Right lobe of liver (tissue), 6 donors: ENCODE data around the gene CAPN14. TPM values are rescaled to one million over a fixed set of nuclear protein-coding genes. Genes with fewer than 3 reads are reported as not detected.
A peak's percentile ranks its signal among the peaks of the same experiment; 100 is the strongest.

ENCODE experiments used
- ATAC-seq, 4 donors: fragments of 200-7000 bp; cut with Tn5 transposase; one replicate each; pipeline ENCODE4 v1.9.1; 2020; ENCODE audit warnings: mild to moderate bottlenecking in 4 of 4, moderate library complexity in 4 of 4
- DNase-seq, 3 donors: peaks; one replicate each; pipeline ENCODE4 v3.0.0-alpha.2; 2020
- H3K27ac ChIP-seq, 3 donors: fragments of 200-600 bp; one replicate each; pipeline ENCODE4 v1.8.0; 2022
- H3K27me3 ChIP-seq, 2 donors: fragments of 200-600 bp; one replicate each; pipeline ENCODE4 v1.8.0; 2022
- H3K36me3 ChIP-seq, 4 donors: fragments of 200-600 bp; sonication (generic) in 1 of 4; one replicate each; pipeline versions ENCODE4 v1.5.1 to v1.8.0; 2017 to 2022; ENCODE audit warnings: control low read depth in 1 of 4
- H3K4me1 ChIP-seq, 4 donors: fragments of 200-600 bp; sonication (generic) in 1 of 4; one replicate each; pipeline versions ENCODE4 v1.5.1 to v1.8.0; 2017 to 2022; ENCODE audit warnings: control low read depth in 1 of 4
- H3K4me3 ChIP-seq, 3 donors: fragments of 200-600 bp; one replicate each; pipeline ENCODE4 v1.8.0; 2022
- H3K9me3 ChIP-seq, 4 donors: fragments of 200-600 bp; sonication (generic) in 1 of 4; one replicate each; pipeline versions ENCODE4 v1.5.1 to v1.8.0; 2017 to 2022; ENCODE audit warnings: control low read depth in 1 of 4
- CTCF ChIP-seq, 4 donors: fragments of 200-600 bp in 3 of 4; fragments of 450-650 bp in 1 of 4; IDR thresholded peaks; one replicate each; pipeline versions ENCODE4 v1.5.1 to v1.8.0; 2016 to 2022; ENCODE audit warnings: antibody characterized with exemption in 4 of 4, mild to moderate bottlenecking in 2 of 4
- POLR2A ChIP-seq: fragments of 450-650 bp; IDR thresholded peaks from one replicate; pipeline ENCODE4 v1.6.1; 2017; ENCODE audit warnings: antibody characterized with exemption, mild to moderate bottlenecking
- WGBS: methylation state at CpG from one replicate; pipeline ENCODE4 v1.1.6; 2018; ENCODE audit warnings: low coverage, low lambda C conversion rate; ENCODE audit not compliant: insufficient coverage; ENCODE audit errors: missing lambda C conversion rate; 5-methylcytosine and 5-hydroxymethylcytosine counted together
- intact Hi-C, 2 donors: fragments of 100-400 bp; cut with DNase I; formaldehyde crosslinking; loops; one replicate each; pipeline versions ENCODE4 v1.11.2 to v1.14.1; 2022
- total RNA-seq, 6 experiments: library from RNA; depleted of rRNA in 2 of 6; stranded (reverse); fragments of >200 nt in 2 of 6; fragmentation: NEBNext Ultra II Directional in 3 of 6; extraction: Animal tissue kit (Norgen Biotek cat#: 25700) in 3 of 6; gene quantifications; one replicate each; pipeline versions ENCODE4 v1.1.0 to v1.2.4, GENCODE V29; 2016 to 2023
- donor health status: DM: no; HTN: yes; CAD: no.
- donor health status: DM: no; HTN: no; CAD: no.
- donor health status: DM: no; HTN: no; CAD: no.
- donor health status: DM: no; HTN: yes; CAD: no.
- donor health status: DM: no; HTN: yes; CAD: no.

The CAPN14 gene
- total RNA-seq, 6 experiments from 2014 or later, result 0.12 TPM; not detected in 5

GRCh38 chr2:31246184-31246852, 29.0 kb upstream of the CAPN14 start:
- Histone ChIP-seq H3K27ac (no peak overlapping the region), H3K4me1 (no peaks in the 10 kb centered on the region), H3K9me3 (no peaks in the 10 kb centered on the region), H3K27me3 (no peaks in the 10 kb centered on the region), H3K36me3 (no peaks in the 10 kb centered on the region), H3K4me3 (no peak overlapping the region)
- ATAC-seq, result no peak
- DNase-seq, result no peak
- no peak for TF ChIP-seq CTCF (IDR thresholded peaks at IDR 0.05)
- no peak for TF ChIP-seq POLR2A
- 77% methylated on average over 3 of the region's 3 CpGs for WGBS
- intact Hi-C loops, result no loop called here

- intact Hi-C loops, result no loop called here
- Histone ChIP-seq H3K27ac (no peak overlapping the region), H3K4me3 (no peak overlapping the region), H3K36me3 (no peaks in the 10 kb centered on the region), H3K9me3 (no peaks in the 10 kb centered on the region), H3K4me1 (no peaks in the 10 kb centered on the region), H3K27me3 (no peaks in the 10 kb centered on the region)
- ATAC-seq (no peak), DNase-seq (peak in 1 of 3 donors; percentile 22)
- 83% methylated on average over 9 of the region's 10 CpGs for WGBS
- TF ChIP-seq POLR2A, result no peak
These were observed 26.8 kb upstream of the CAPN14 start for GRCh38 chr2:31244101-31244500.

GRCh38 chr2:31243053-31243452, 25.7 kb upstream of the CAPN14 start:
- H3K4me3 ChIP-seq, result no peak overlapping the region
- H3K27me3 ChIP-seq, result no peaks in the 10 kb centered on the region
- no peaks in the 10 kb centered on the region for H3K9me3 ChIP-seq
- WGBS, result 84% methylated on average over 5 of the region's 5 CpGs
- intact Hi-C loops, result no loop called here
- H3K27ac ChIP-seq, result no peak overlapping the region
- no peaks in the 10 kb centered on the region for H3K36me3 ChIP-seq
- no peaks in the 10 kb centered on the region for H3K4me1 ChIP-seq
- DNase-seq (peak in 1 of 3 donors; percentile 9), ATAC-seq (no peak)
- TF ChIP-seq POLR2A (no peak), CTCF (IDR thresholded peaks at IDR 0.05) (no peak)

GRCh38 chr2:31241625-31242270, 24.4 kb upstream of the CAPN14 start:
- no peaks in the 10 kb centered on the region for H3K9me3 ChIP-seq
- intact Hi-C loops, result no loop called here
- no peak for ATAC-seq
- peak in 1 of 3 donors; percentile 25 for DNase-seq
- H3K4me1 ChIP-seq, result no peaks in the 10 kb centered on the region
- H3K4me3 ChIP-seq, result no peak overlapping the region
- WGBS, result 59% methylated on average over 7 of the region's 10 CpGs
- TF ChIP-seq CTCF (IDR thresholded peaks at IDR 0.05) (no peak), POLR2A (no peak)
- H3K27ac ChIP-seq, result no peak overlapping the region
- H3K27me3 ChIP-seq, result no peaks in the 10 kb centered on the region
- no peaks in the 10 kb centered on the region for H3K36me3 ChIP-seq
